GM23338 (cell line): ENCODE results near the gene ATF2. TPM values are rescaled to one million over a fixed set of nuclear protein-coding genes. Genes with fewer than 3 reads are reported as not detected.
A peak's percentile ranks its signal among the peaks of the same experiment; 100 is the strongest.

Experiments used
- ATAC-seq: fragments of 200-7000 bp; cut with Tn5 transposase; 3 replicates; pipeline ENCODE4 v1.9.1; 2020
- DNase-seq: peaks from one replicate; pipeline ENCODE4 v3.0.0-alpha.2; 2015; ENCODE audit warnings: low spot score
- H2AFZ ChIP-seq: fragments of 200-600 bp; sonication (generic); 2 replicates; pipeline ENCODE4 v1.8.0; 2016; ENCODE audit warnings: antibody characterized with exemption, mild to moderate bottlenecking, moderate library complexity
- H3F3A ChIP-seq: fragments of 200-600 bp; sonication (generic); replicated peaks from 2 replicates; pipeline ENCODE4 v1.8.0; 2017; ENCODE audit warnings: antibody characterized with exemption, mixed run types, low read depth
- H3K27ac ChIP-seq: fragments of 200-600 bp; sonication (generic); 2 replicates; pipeline ENCODE4 v1.6.1; 2016; ENCODE audit warnings: low read depth
- H3K27me3 ChIP-seq: fragments of 200-600 bp; sonication (generic); 2 replicates; pipeline ENCODE4 v1.8.0; 2016; ENCODE audit warnings: mild to moderate bottlenecking, mixed run types, moderate library complexity; ENCODE audit not compliant: insufficient read depth
- H3K36me3 ChIP-seq: fragments of 200-600 bp; sonication (generic); 2 replicates; pipeline ENCODE4 v1.8.0; 2016; ENCODE audit warnings: mild to moderate bottlenecking; ENCODE audit not compliant: insufficient read depth
- H3K4me1 ChIP-seq: fragments of 200-600 bp; sonication (generic); 2 replicates; pipeline ENCODE4 v1.8.0; 2016; ENCODE audit warnings: mild to moderate bottlenecking, moderate library complexity; ENCODE audit not compliant: insufficient read depth
- H3K4me2 ChIP-seq: fragments of 200-600 bp; sonication (generic); 2 replicates; pipeline ENCODE4 v1.7.1; 2017; ENCODE audit warnings: mixed run types
- H3K4me3 ChIP-seq: fragments of 200-600 bp; sonication (generic); 2 replicates; pipeline ENCODE4 v1.6.1; 2016; ENCODE audit warnings: mixed run types
- H3K79me2 ChIP-seq: fragments of 200-600 bp; sonication (generic); replicated peaks from 2 replicates; pipeline ENCODE4 v1.8.0; 2017; ENCODE audit warnings: mild to moderate bottlenecking; ENCODE audit not compliant: insufficient read depth
- H3K9me2 ChIP-seq: fragments of 200-600 bp; sonication (generic); 2 replicates; pipeline ENCODE4 v1.8.0; 2017; ENCODE audit not compliant: insufficient read depth
- H4K20me1 ChIP-seq: fragments of 200-600 bp; sonication (generic); replicated peaks from 2 replicates; pipeline ENCODE4 v1.8.0; 2017; ENCODE audit warnings: mild to moderate bottlenecking; ENCODE audit not compliant: insufficient read depth
- H3K27ac Mint-ChIP-seq: 2 replicates; pipeline ENCODE4 v1.8.0; 2020; ENCODE audit warnings: inconsistent platforms, mild to moderate bottlenecking, moderate library complexity, mixed read lengths
- H3K27me3 Mint-ChIP-seq: 3 replicates; pipeline ENCODE4 v1.8.0; 2022; ENCODE audit warnings: low read depth, mild to moderate bottlenecking, moderate library complexity, mixed read lengths, inconsistent platforms; ENCODE audit not compliant: insufficient read depth, poor library complexity
- H3K36me3 Mint-ChIP-seq: 3 replicates; pipeline ENCODE4 v1.8.0; 2021; ENCODE audit warnings: low read depth, mild to moderate bottlenecking, inconsistent platforms, moderate library complexity, mixed read lengths
- H3K4me1 Mint-ChIP-seq: 3 replicates; pipeline ENCODE4 v1.8.0; 2020; ENCODE audit warnings: mild to moderate bottlenecking, inconsistent platforms, mixed read lengths
- H3K4me3 Mint-ChIP-seq: 3 replicates; pipeline ENCODE4 v1.8.0; 2021; ENCODE audit warnings: moderate library complexity, mild to moderate bottlenecking, inconsistent platforms, mixed read lengths
- H3K9me3 Mint-ChIP-seq: 3 replicates; pipeline ENCODE4 v1.8.0; 2020; ENCODE audit warnings: moderate library complexity, mild to moderate bottlenecking, inconsistent platforms, mixed read lengths
- CREB1 ChIP-seq: fragments of 250-450 bp; sonication (Bioruptor Pico); IDR thresholded peaks from 2 replicates; pipeline ENCODE4 v1.5.0; 2020; ENCODE audit warnings: low read depth, mild to moderate bottlenecking, moderate library complexity
- CTCF ChIP-seq, 2 experiments: fragments of 200-600 bp in 1 of 2; sonication (generic) in 1 of 2; conservative IDR thresholded peaks; 2 replicates each; pipeline versions ENCODE4 v1.5.1 to v1.6.1; 2016 to 2017; ENCODE audit warnings: antibody characterized with exemption in 2 of 2, low read depth in 2 of 2, mild to moderate bottlenecking in 2 of 2, moderate library complexity in 1 of 2
- ETS1 ChIP-seq: IDR thresholded peaks from 2 replicates; pipeline ENCODE4 v1.6.1; 2016; ENCODE audit warnings: antibody characterized with exemption
- EZH2 ChIP-seq: fragments of 200-600 bp; sonication (generic); IDR thresholded peaks from one replicate; pipeline ENCODE4 v1.8.0; 2017; ENCODE audit warnings: antibody characterized with exemption, mild to moderate bottlenecking, low read depth; ENCODE audit not compliant: unreplicated experiment
- EZH2phosphoT487 ChIP-seq: fragments of 200-600 bp; sonication (generic); IDR thresholded peaks from one replicate; pipeline ENCODE4 v1.8.1; 2018; ENCODE audit warnings: antibody characterized with exemption; ENCODE audit not compliant: unreplicated experiment
- JUNB ChIP-seq: IDR thresholded peaks from one replicate; pipeline ENCODE4 v1.6.1; 2016; ENCODE audit warnings: antibody characterized with exemption; ENCODE audit not compliant: unreplicated experiment
- NANOG ChIP-seq: IDR thresholded peaks from 2 replicates; pipeline ENCODE4 v1.6.1; 2016; ENCODE audit warnings: antibody characterized with exemption, borderline replicate concordance
- POLR2AphosphoS5 ChIP-seq: IDR thresholded peaks from 2 replicates; pipeline ENCODE4 v1.6.1; 2016; ENCODE audit warnings: antibody characterized with exemption, low read depth
- REST ChIP-seq: IDR thresholded peaks from one replicate; pipeline ENCODE4 v1.6.1; 2018; ENCODE audit warnings: antibody characterized with exemption; ENCODE audit not compliant: unreplicated experiment
- STAT1 ChIP-seq: IDR thresholded peaks from one replicate; pipeline ENCODE4 v1.6.1; 2016; ENCODE audit warnings: antibody characterized with exemption; ENCODE audit not compliant: unreplicated experiment
- ZNF114 ChIP-seq: fragments of 250-450 bp; sonication (Bioruptor Pico); IDR thresholded peaks from 2 replicates; pipeline ENCODE4 v1.5.0; 2020; ENCODE audit warnings: mild to moderate bottlenecking, moderate library complexity
- ZNF331 ChIP-seq: fragments of 250-450 bp; sonication (Bioruptor Pico); IDR thresholded peaks from 2 replicates; pipeline ENCODE4 v1.5.0; 2020; ENCODE audit warnings: low read depth, mild to moderate bottlenecking, moderate library complexity
- ZNF462 ChIP-seq: fragments of 250-450 bp; sonication (Bioruptor Pico); IDR thresholded peaks from 2 replicates; pipeline ENCODE4 v1.5.0; 2020; ENCODE audit warnings: mild to moderate bottlenecking, moderate library complexity
- polyA plus RNA-seq: library from polyadenylated mRNA; unstranded; fragments of >200 nt; fragmentation: Nextera tagmentation; extraction: Ambion mirVana; gene quantifications from 2 replicates; pipeline ENCODE4 v1.2.1, GENCODE V29; 2016
- total RNA-seq: library from RNA; depleted of rRNA; stranded (reverse); fragments of >200 nt; shearing (Covaris generic); gene quantifications from 2 replicates; pipeline ENCODE4 v1.2.3, GENCODE V29; 2014

ATF2 gene
- total and polyA plus RNA-seq, 2 experiments from 2014 or later: 23.6 to 56.2 TPM

GRCh38 chr2:175074478-175074877, 93.5 kb downstream of the ATF2 start:
- H3K36me3 ChIP-seq: peaks cover 4% of the 10 kb centered on the region; the same call in 1 of the 2 replicates

More at GRCh38 chr2:175074478-175074877, 93.5 kb downstream of the ATF2 start:
- Mint-ChIP-seq H3K36me3 (peaks cover 39% of the 10 kb centered on the region), H3K9me3 (no peaks in the 10 kb centered on the region), H3K4me3 (no peak overlapping the region), H3K27ac (peak overlapping the region; percentile 61; the same call in 1 of the 2 replicates), H3K4me1 (peaks cover 8% of the 10 kb centered on the region; the same call in 2 of the 3 replicates), H3K27me3 (no peaks in the 10 kb centered on the region)
- H3F3A ChIP-seq: no peaks in the 10 kb centered on the region
- H3K4me2 ChIP-seq: no peak overlapping the region
- no peaks in the 10 kb centered on the region for H3K79me2 ChIP-seq
- DNase-seq (peak; percentile 30), ATAC-seq (peak; percentile 73)
- no peak overlapping the region for H3K27ac ChIP-seq
- H4K20me1 ChIP-seq: no peaks in the 10 kb centered on the region
- no peak overlapping the region for H2AFZ ChIP-seq
- H3K4me3 ChIP-seq: no peak overlapping the region
- H3K9me2 ChIP-seq: no peaks in the 10 kb centered on the region
- H3K27me3 ChIP-seq: no peaks in the 10 kb centered on the region
- no peak for TF ChIP-seq ETS1
- TF ChIP-seq POLR2AphosphoS5: no peak
- TF ChIP-seq NANOG: no peak
- TF ChIP-seq CREB1 (CRISPR knock-in tag): no peak
- no peak for TF ChIP-seq STAT1
- TF ChIP-seq REST: no peak
- TF ChIP-seq EZH2phosphoT487: no peak
- TF ChIP-seq JUNB: no peak
- no peak for TF ChIP-seq CTCF (conservative IDR thresholded peaks at IDR 0.05; ENCODE audit: low read depth in 2 of 2)
- TF ChIP-seq ZNF462 (CRISPR knock-in tag): no peak
- TF ChIP-seq EZH2: no peak
- no peak for TF ChIP-seq ZNF331
- TF ChIP-seq ZNF114 (CRISPR knock-in tag): no peak
- peaks cover 9% of the 10 kb centered on the region for H3K4me1 ChIP-seq
